Activated gamma-delta T cell treated with anti-CD3 and anti-CD28 coated beads, Interleukin-2, amount 50 U/mL, for 16 hours (primary cell): ENCODE data around the gene KIF25.
"Not testable (repeated sequence)": the region's sequence is repeated elsewhere in the genome, so short reads cannot be mapped to it uniquely, and the experiment has no call there.

Experiments
- DNase-seq: peaks from one replicate; pipeline ENCODE4 v3.0.0-alpha.2; 2020; ENCODE audit warnings: low read depth

KIF25 gene

DNA sequence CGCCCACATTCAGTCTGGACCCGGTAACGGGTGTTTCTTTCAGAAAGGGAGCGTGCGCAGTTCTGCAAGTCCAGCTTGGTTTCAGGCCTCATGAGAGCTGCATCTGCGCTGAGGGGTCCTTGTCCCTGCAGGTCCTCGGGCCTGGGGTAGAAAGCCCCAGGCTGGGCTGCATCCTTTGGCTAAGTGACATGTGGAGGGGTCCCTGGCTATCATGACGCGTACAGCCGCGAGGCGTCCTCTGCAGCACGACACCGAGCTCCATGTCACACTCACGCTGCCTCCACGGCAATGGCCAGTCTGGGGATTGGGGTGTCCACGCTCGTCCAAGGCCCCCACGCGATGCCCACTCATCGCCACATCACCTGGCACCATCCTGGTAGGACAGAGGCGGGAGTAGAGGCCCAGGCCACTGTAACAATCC is 1.7 kb upstream of the KIF25 start:
- DNase-seq: no peak

DNA sequence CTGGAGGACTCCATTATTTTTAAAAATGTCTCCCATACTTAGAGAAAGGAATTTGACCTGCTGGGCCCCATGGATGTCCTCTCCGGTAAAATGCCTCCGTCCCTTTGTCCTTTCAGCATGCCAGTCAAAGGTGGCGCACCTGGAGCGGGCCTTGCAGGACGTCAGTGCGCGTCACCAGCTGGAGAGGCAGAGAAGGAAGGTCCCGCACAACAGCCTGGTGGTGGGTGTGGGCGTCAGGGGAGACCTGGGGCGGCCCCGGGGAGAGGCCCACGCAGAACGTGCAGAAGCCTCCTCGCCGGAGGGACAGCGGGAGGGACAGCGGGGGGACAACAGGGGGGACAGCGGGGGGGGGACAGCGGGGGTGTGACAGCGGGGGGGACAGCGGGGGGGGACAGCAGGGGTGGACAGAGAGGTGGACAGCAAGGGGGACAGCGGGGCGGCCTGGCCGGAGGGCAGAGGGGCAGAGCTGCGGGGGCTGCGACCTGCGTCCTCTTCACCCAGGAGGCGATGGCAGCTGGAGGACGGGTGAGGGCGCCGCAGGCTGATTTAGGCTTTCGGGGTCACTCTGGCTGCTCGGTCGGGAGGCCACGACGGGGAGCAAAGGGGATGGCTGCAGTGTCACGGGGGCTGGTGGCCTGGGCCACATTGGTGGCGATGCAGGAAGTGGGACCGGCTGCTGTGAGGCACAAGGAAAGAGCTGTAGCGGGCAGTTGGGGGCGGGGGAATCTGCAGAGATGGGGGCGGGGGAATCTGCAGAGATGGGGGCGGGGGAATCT is 859 bp upstream of the KIF25 start:
- no peak for DNase-seq

DNA sequence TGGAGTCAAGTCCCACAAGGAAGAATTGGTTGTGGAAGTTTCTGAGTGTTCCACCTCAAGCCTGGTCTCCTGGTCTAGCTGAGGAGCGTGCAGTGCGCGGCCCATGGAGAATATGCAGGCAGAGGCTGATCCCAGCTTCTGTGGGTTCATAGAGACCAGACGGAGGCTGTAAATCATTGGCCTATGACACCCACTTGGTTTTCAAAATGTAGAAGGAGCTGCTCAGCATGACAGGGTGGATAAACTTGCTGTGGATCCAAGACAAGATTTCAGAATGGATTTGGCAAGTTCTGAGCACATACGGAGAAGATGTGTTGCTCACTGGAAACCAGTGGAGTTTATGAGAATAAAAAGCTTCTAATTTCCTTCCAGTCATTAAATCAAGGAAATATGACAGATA is 744 bp downstream of the KIF25 start:
- DNase-seq: no peak

DNA sequence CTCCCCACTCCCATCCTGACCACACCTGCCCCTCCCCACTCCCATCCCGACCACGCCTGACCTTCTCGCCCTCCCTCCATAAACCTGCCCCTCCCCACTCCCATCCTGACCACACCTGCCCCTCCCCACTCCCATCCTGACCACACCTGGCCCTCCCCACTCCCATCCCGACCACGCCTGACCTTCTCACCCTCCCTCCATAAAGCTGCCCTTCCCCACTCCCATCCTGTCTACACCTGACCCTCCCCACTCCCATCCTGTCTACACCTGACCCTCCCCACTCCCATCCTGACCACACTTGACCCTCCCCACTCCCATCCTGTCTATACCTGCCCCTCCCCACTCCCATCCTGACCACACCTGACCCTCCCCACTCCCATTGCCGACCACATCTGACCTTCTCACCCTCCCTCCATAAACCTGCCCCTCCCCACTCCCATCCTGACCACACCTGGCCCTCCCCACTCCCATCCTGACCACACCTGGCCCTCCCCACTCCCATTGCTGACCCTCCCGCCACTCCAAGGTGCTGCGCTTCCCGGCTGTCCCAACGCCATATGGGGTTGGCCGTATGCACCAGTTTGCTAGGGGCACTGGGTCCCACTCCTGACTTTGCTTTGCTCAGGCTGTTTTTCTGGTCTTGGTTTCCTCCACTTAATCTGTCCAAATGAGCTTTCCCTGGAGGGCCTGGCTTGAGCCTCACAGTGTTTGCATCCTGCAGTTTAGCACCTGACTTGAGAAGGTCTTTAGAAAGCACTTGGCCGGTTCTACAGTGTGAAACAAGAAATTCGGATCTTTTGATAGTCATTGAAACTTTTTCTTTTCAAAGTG is 2.9 kb downstream of the KIF25 start:
- DNase-seq: no peak

DNA sequence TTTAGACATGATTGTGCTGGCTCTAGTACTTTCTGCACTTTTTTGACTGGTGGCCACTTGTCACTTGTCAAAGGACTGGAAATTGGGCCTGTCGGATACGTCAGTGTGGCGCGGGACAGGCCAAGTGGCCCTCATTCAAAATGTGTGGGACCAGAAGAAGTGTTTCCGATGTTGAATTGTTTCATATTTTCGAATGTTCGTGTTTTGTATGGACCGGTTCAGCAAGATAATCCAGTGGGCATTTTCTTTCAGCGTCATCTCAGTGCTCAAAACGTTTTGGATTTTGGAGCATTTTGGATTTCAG is 3.5 kb downstream of the KIF25 start:
- DNase-seq: no peak

DNA sequence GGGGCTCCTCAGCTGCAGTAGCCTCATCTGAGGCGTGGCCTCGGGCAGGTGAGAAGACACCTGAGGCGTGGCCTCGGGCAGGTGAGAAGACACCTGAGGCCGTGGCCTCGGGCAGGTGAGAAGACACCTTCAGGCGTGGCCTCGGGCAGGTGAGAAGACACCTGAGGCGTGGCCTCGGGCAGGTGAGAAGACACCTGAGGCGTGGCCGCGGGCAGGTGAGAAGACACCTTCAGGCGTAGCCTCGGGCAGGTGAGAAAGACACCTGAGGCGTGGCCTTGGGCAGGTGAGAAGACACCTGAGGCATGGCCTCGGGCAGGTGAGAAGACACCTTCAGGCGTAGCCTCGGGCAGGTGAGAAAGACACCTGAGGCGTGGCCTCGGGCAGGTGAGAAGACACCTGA is 4.0 kb downstream of the KIF25 start:
- DNase-seq: not testable (repeated sequence)

DNA sequence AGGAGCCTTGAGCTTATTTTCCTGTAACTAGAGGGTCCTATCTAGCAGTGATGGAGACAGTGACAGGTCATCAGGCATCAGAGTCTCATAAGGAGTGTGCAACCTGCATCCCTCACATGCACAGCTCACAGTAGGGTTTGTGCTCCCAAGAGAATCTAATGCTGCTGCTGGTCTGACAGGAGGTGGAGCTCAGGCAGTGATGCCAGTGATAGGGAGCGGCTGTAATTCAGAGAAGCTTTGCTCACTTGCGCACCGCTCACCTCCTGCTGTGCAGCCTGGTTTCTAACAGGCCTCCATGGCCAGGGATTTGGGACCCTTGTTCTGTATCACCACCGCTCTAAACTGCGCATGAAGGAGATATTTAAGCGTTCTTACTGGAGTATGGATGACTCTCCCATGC is 5.3 kb downstream of the KIF25 start:
- DNase-seq: no peak

DNA sequence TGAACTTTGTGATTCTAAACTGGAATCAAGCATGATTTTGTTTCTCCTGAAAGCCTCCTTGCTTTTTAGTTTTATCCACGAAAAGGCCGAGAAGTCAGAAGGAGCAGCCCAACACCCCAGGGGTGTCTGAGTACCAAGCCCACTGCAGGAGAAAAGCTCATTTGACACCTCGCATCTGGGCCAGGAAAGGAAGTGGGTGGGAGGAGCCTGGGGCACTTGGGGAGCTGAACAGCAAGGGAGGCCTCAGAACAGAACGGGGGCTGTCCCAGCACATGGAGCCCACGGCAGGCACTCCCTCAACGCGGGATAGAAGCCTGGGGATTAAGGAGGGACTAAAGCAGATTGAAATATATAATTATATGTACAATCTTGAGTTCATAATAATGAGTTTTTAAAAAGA is 6.6 kb downstream of the KIF25 start:
- DNase-seq: no peak

DNA sequence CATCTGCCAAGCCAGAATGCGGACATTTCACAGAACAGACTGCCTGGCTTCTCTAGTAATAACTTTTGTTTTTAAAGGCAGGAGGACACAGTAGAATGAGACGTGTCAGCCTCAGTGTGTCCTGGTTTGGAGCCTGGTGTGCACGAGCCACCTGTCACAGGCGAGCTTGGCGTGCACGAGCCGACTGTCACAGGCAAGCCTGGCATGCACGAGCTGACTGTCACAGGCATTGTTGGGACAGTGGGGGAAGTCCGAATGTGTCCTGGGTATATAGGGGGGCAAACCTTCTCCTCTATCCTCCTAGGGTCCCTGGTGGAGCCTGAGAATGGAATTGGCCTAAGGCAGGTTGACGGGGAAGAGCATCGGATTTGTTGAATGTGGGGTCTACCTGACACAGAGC is 7.5 kb downstream of the KIF25 start:
- no peak for DNase-seq

DNA sequence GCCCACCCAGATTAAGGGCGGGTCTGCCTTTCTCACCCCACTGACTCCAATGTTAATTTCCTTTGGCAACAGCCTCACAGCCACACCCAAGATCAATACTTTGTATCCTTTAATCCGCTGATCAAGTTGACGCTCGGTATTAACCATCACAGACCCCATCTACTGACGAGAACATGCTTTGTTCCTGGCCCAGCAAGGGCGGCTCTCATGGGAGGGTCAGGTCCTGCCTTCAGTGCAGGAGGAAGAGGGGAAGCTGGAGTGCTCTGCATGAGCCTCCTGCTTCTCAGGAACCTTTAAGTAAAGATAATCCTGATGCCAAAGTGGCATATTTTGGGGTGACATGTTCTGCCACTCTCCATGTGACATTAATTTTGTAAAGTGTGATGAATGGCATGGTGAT is 8.3 kb downstream of the KIF25 start:
- no peak for DNase-seq

DNA sequence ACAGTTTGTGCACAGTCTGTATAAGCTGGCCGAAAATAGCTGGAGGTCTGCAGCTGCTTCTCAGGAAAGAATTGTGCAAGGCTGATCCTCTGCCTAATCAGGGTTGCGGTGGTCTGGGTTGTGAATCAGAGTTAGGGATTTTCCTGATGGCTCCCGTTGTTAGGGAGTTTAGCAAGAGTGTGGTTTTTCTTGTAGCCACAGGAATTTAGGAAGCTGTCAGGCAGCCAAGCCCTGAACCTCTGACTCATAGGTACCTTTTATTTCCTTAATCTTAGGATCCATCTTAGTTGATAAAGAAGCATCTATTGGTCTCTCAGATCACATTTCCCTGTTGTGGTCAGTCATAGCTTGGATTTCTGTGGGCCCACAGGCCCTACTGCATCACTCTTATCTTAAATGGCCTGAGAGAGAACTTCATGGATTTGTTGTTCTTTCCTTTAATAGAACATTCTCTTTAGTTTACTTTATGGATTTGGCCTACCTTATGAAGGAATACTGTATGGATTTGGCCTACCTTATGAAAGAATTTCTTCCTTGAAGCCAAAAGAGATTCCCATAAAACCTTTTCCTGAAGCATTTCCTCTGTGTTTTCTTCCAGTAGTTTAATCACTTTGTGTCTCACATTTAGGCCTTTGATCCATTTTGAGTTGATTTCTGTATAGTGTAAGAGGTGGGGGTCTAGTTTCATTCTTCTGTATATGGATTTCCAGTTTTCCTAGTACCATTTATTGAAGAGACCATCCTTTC is 10.3 kb downstream of the KIF25 start:
- DNase-seq: no peak

DNA sequence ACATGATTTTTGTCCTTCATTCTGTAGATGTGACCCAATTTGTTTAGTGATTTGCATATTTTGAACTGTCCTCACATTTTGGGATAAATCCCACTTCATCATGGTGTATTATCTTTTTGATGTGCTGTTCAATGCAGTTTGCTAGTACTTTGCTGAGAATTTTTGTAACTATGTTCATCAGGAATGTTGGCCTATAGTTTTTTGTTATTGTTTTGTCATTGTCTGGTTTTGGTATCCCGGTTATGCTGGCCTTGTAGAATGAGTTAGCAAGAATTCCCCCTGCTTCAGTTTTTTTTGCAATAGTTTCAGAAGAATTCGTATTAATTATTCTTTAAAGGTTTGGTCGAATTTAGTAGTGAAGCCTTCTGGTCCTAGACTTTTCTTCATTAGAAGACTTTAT is 11.9 kb downstream of the KIF25 start:
- no peak for DNase-seq

DNA sequence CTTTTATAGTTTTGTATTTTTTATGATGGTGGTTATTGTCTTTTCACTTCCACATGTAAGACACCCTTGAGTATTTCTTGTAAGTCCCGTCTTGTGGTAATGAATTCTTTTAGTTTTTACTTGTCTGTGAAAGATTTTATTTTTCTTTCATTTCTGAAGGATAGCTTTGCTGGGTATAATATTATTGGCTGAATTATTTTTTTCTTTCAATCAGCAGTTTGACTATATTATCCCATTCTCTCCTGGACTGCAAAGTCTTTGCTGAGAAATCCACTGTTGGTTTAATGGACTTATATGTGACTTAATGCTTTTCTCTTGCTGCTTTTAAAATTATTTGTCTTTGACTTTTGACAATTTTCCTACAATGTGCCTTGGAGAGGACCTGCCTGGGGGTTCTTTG is 13.8 kb downstream of the KIF25 start:
- no peak for DNase-seq

DNA sequence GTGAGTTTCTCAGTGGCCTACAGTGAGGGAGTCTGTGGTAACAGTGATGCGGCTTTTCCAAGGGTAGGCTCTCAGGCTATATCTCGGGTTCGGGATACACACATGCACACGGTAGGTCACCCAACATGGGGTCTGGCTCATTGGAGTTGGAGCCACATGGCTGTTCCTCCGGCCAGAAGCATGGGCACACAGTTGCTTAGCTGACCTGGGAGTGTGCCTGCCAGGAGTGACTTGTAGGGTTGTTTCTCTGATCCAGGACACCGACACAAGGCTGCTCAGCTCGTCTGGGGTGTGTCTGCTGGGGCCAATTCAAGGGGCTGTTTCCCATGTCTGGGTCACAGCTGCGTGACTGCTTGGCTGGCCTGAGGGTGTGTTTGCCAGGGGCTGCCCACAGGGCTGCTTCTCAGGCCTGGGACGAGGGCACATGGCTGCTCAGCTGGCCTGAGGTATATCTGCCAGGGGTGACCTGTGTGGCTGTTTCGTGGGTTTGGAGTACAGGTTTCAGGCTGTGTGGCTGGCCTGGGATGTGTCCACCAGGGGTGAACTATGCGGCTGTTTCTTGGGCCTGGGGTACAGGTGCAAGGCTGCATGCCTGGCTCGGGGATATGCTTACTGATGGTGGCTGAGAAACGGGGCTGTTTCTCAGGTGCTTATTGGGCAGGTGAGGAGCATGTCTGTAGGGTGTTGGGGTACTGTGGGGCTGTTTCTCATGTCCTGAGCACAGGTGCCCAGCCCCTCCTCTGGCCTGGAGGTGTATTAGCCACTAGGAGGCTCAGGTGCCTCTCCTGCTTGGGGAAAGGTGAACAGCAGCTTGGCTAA is 15.2 kb downstream of the KIF25 start:
- DNase-seq: no peak

DNA sequence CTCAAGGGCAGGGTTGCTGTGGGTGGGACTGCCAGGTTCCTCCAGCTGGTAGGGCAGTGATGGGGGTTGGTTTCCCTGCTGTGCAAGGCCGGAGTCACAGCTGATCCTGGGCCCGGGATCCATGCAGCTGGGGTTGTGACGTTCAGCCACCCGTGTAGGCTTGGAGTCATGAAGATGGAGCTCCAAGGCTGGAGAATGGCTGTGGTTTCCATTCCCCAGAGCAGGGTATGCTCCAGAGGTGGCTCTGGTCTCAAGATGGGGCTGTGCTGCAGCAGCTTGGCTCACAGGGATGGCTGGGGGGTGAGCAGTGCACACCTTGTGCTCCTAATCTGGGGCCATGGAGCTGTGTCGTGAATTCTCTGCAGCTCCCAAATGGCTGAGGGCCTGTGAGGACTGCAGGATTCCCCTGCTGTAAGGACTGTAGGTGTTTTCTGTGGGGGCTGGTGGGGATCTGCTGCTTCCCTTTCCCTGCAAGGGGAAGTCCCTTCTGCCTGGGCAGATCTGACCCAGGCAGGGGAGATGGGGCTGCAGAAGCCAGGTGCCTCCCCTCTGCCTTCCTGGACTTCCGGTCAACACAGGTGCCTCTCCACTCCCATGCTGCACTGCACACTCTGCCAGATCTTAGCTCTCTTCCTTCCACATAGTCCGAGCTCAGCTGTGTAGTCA is 15.9 kb downstream of the KIF25 start:
- no peak for DNase-seq

DNA sequence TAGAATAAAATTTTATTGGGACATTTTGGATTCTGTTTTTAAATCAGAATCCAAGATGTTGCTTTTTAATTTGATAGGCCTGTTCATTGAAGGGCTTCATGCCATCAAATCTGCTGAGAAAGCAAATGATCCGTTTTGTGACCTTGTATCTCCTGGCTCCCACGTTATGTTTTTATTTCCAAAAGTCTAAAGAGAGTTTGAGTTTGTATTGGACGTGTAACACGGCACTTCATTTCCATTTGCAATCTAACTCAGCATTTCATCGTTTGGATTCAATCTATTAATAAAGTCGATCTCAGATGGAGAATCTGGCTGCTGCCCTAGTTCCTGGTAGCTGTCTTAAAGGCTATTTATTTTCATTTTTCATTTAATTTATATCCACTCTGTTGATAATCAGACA is 17.0 kb downstream of the KIF25 start:
- no peak for DNase-seq

DNA sequence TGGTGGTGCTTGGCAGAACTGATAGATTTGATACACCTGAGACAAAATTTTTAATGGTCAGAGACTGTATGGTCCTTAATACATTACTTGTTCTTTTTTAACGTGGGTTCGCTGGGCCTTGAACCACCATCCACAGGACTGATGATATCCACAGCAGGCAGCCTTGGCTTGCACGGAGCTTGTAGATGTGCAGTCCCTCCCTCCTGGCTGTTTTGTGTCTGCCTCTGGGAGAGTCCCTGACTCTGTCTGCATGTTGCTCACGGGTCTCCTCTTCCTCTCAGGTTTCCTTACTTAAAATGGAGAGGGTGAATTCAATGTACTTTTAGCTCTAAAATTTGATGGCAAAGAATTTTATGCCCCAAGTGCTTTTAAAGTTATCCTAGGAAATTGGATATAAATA is 17.5 kb downstream of the KIF25 start:
- DNase-seq: no peak

DNA sequence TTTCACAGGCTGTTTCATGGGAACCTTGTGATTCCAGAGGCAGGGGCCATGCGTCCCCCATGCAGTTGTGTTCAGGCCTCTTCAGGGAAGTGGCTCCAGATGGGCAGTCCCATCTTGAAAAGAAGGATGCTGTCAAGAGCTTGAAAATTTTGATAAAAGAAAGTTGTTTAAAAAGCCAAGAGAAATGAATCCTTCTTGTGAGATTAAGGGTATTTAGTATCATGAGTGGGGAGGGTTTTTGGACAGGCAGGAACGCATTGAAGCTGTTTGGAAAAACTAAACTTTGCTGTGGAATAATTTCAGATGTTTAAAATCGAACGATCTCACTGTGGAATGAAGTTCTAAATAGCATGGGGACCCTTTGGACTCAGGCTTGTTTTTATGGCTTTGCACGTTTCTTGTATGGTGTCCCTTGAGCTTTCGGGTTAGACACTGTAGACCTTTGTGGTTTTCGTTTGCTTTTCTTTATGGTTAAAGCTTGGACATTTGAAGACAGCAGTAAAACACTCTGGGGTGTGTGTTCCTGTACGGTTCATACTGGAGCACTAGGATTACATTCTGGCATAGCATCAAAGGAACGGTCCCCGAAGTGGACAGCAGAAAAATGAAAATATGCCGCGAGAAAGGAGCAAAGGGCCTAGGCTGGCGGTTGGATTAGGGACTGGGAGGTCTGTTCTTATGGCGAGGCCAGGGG is 18.2 kb downstream of the KIF25 start:
- no peak for DNase-seq

DNA sequence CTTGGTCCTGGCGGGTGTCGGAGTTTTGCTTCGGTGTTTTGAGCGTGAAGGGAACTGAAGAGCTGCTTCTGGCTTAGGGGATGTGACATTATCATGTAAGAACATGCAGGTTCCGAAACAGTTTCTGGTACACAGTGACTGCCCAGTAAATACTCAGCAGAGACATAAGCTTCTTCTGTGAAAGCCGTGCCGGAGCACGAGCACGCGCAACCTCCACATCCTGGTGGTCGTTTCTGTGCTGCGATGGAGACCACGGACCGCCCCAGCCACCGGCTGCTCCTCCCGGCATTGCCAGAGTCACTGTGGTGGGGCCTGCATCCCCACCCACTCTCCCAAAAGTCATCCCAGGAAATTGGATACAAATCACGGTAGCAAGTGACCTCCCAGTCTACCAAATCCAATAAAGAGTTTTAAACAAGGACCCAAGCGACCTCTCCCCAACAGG is 18.7 kb downstream of the KIF25 start:
- DNase-seq: no peak

DNA sequence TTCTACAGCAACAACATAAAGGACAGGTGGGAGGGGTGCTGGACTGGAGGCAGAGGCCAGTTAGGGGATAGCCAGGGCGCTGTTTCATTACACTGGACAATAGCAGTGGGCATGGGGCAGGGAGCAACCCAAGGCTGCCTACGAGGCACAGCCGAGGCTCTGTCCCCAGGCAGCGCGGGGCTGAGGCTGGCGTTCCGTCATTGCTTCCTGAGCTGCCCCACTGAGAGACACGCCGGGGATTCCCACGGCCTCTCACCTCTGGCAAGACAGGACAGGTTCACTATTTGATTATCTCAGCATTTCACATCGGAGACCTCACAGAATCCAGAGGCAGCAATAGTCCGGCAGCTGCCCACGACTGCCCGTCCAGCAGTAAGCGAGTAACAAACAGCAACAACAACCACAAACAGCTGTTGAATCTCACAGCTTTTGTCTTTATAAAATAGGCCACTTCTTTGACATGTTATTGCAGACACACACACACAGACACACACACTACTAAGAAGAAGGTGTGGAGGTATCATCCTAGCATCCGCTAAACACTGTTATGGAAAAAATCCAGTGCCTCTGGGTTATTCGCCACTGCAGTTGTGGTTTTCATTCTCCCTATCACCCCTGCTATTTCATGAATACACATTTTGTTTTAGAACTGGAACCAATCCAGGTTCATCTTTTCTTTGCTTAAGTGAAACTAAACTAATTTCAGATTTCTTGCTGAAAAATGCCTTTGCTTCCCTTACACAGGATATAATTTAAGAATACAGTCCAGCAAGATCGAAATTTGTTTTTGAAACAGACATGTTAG is 19.5 kb downstream of the KIF25 start:
- no peak for DNase-seq
